Activated gamma-delta T cell (primary cell): ENCODE data around the gene DNAH10.

ENCODE experiments used
- DNase-seq: peaks from one replicate; lab custom pipeline; 2025; lab: John Stamatoyannopoulos, UW

Gene DNAH10

GRCh38 chr12:123972457-123973401 is 210.6 kb downstream of the DNAH10 start, which contains the start of the genes CCDC92 and ZNF664:
CCDC92 (minus strand) TSS chr12:123972831; CDS start chr12:123944305, 28,526 bp downstream.
ZNF664 (plus strand) TSS chr12:123973215; CDS start chr12:124012145, 38,930 bp downstream.
- DNase-seq = peak; percentile 99

GRCh38 chr12:123973552-123974341 is 211.6 kb downstream of the DNAH10 start:
- DNase-seq = peak; percentile 30

GRCh38 chr12:123976227-123976826 is 214.2 kb downstream of the DNAH10 start:
- DNase-seq = no peak

- no peak for DNase-seq
Measured at GRCh38 chr12:123979566-123979965, 217.5 kb downstream of the DNAH10 start.

GRCh38 chr12:123982269-123982668 is 220.2 kb downstream of the DNAH10 start:
- DNase-seq = no peak

- no peak for DNase-seq
Measured at GRCh38 chr12:123983822-123984485, 221.9 kb downstream of the DNAH10 start.

- DNase-seq = no peak
Measured at GRCh38 chr12:123984903-123985302, 222.8 kb downstream of the DNAH10 start.
